Prostate gland (tissue), 2 donors: ENCODE data around the gene ADD1. TPM values are rescaled to one million over a fixed set of nuclear protein-coding genes. Genes with fewer than 3 reads are reported as not detected.
"Not testable (repeated sequence)": the region's sequence is repeated elsewhere in the genome, so short reads cannot be mapped to it uniquely, and the experiment has no call there.

Experiments
- DNase-seq: peaks from one replicate; pipeline ENCODE4 v3.0.0-alpha.2; 2019; ENCODE audit warnings: low spot score
- H3K27ac ChIP-seq, 2 donors: fragments of 200-600 bp; sonication (generic); 2 replicates each; pipeline ENCODE4 v1.5.1; 2017 to 2019
- H3K27me3 ChIP-seq: fragments of 200-600 bp; sonication (generic); replicated peaks from 2 replicates; pipeline ENCODE4 v1.5.1; 2019; ENCODE audit not compliant: insufficient read depth
- H3K36me3 ChIP-seq, 2 donors: fragments of 200-600 bp; sonication (generic); 1 replicate in 1 of 2; 2 replicates in 1 of 2; pipeline versions ENCODE4 v1.5.1 to v1.8.1; 2017 to 2019
- H3K4me1 ChIP-seq: fragments of 200-600 bp; sonication (generic); replicated peaks from 2 replicates; pipeline ENCODE4 v1.5.1; 2019
- H3K4me3 ChIP-seq, 2 donors: fragments of 200-600 bp; sonication (generic); 2 replicates each; pipeline ENCODE4 v1.5.1; 2017 to 2019
- H3K9me3 ChIP-seq: fragments of 200-600 bp; sonication (generic); 2 replicates; pipeline ENCODE4 v1.5.1; 2017
- CTCF ChIP-seq, 4 experiments: fragments of 200-600 bp in 2 of 4; fragments of 450-650 bp in 2 of 4; sonication (generic) in 2 of 4; IDR thresholded peaks; 1 replicate in 3 of 4; 2 replicates in 1 of 4; pipeline ENCODE4 v1.5.1; 2016 to 2019; ENCODE audit warnings: antibody characterized with exemption in 4 of 4, mild to moderate bottlenecking in 2 of 4, moderate library complexity in 2 of 4
- POLR2A ChIP-seq: fragments of 450-650 bp; IDR thresholded peaks from one replicate; pipeline ENCODE4 v1.6.1; 2016; ENCODE audit warnings: antibody characterized with exemption, mild to moderate bottlenecking
- POLR2AphosphoS5 ChIP-seq: sonication (generic); formaldehyde crosslinking; IDR thresholded peaks from one replicate; pipeline ENCODE4 v1.6.1; 2017; ENCODE audit warnings: antibody characterized with exemption
- WGBS: methylation state at CpG from one replicate; pipeline ENCODE4 v1.1.5; 2018; 5-methylcytosine and 5-hydroxymethylcytosine counted together
- intact Hi-C: fragments of 100-400 bp; cut with DNase I; formaldehyde crosslinking; loops from one replicate; pipeline ENCODE4 v1.14.2; 2022
- total RNA-seq, 2 donors: library from RNA; depleted of rRNA; stranded (reverse); fragments of >200 nt; gene quantifications; one replicate each; pipeline ENCODE4 v1.1.0, GENCODE V29; 2016

ADD1 gene
- total RNA-seq, 2 donors from 2014 or later: 164 to 321 TPM

GRCh38 chr4:2913168-2913567, 69.5 kb downstream of the ADD1 start:
- Histone ChIP-seq H3K27me3 (no peaks in the 10 kb centered on the region), H3K27ac (no peak overlapping the region), H3K9me3 (no peaks in the 10 kb centered on the region), H3K4me3 (no peak overlapping the region), H3K36me3 (peaks cover 0 to 10% of the 10 kb centered on the region in 2 donors), H3K4me1 (no peaks in the 10 kb centered on the region)
- no peak for DNase-seq
- TF ChIP-seq POLR2AphosphoS5 (no peak), CTCF (IDR thresholded peaks at IDR 0.05) (no peak), POLR2A (no peak)
- intact Hi-C loops: no loop called here
- WGBS: 93% methylated on average over 6 of the region's 6 CpGs

- no peak overlapping the region for H3K4me3 ChIP-seq
- intact Hi-C loops: no loop called here
- no peak for TF ChIP-seq POLR2A
- no peak for TF ChIP-seq CTCF (IDR thresholded peaks at IDR 0.05)
- no peak for TF ChIP-seq POLR2AphosphoS5
- no peak overlapping the region for H3K27ac ChIP-seq
- WGBS: 81% methylated on average over 16 of the region's 16 CpGs
- no peaks in the 10 kb centered on the region for H3K4me1 ChIP-seq
- H3K36me3 ChIP-seq: peaks cover 0 to 10% of the 10 kb centered on the region in 2 donors
- H3K27me3 ChIP-seq: no peaks in the 10 kb centered on the region
- no peaks in the 10 kb centered on the region for H3K9me3 ChIP-seq
- no peak for DNase-seq
Observed at GRCh38 chr4:2914256-2915126, 70.8 kb downstream of the ADD1 start.

GRCh38 chr4:2915789-2916188, 72.1 kb downstream of the ADD1 start:
- peaks cover 0 to 4% of the 10 kb centered on the region in 2 donors for H3K36me3 ChIP-seq
- WGBS: 89% methylated on average over 9 of the region's 9 CpGs
- no peak overlapping the region for H3K4me3 ChIP-seq
- no peak overlapping the region for H3K27ac ChIP-seq
- intact Hi-C loops: no loop called here
- no peak for TF ChIP-seq POLR2A
- no peak for TF ChIP-seq CTCF (IDR thresholded peaks at IDR 0.05)
- TF ChIP-seq POLR2AphosphoS5: no peak
- no peaks in the 10 kb centered on the region for H3K27me3 ChIP-seq
- no peaks in the 10 kb centered on the region for H3K9me3 ChIP-seq
- no peaks in the 10 kb centered on the region for H3K4me1 ChIP-seq
- DNase-seq: no peak

DNA sequence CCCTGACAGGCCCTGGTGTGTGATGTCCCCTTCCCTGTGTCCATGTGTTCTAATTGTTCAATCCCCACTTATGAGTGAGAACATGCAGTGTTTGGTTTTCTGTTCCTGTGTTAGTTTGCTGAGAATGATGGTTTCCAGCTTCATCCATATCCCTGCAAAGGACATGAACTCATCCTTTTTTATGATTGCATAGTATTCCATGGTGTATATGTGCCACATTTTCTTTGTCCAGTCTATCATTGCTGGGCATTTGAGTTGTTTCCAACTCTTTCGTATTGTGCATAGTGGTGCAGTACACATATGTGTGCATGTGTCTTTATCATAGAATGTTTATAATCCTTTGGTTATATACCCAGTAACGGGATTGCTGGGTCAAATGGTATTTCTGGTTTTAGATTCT, 73.1 kb downstream of the ADD1 start:
- H3K36me3 ChIP-seq, H3K27me3 ChIP-seq, H3K4me1 ChIP-seq, H3K27ac ChIP-seq, DNase-seq, intact Hi-C loops, H3K4me3 ChIP-seq, H3K9me3 ChIP-seq: not testable (repeated sequence)
- WGBS: 97% methylated on average over 2 of the region's 2 CpGs

- WGBS: 87% methylated on average over 2 of the region's 2 CpGs
- H3K36me3 ChIP-seq, intact Hi-C loops: not testable (repeated sequence)
Observed at GRCh38 chr4:2918300-2918699, 74.7 kb downstream of the ADD1 start.

DNA sequence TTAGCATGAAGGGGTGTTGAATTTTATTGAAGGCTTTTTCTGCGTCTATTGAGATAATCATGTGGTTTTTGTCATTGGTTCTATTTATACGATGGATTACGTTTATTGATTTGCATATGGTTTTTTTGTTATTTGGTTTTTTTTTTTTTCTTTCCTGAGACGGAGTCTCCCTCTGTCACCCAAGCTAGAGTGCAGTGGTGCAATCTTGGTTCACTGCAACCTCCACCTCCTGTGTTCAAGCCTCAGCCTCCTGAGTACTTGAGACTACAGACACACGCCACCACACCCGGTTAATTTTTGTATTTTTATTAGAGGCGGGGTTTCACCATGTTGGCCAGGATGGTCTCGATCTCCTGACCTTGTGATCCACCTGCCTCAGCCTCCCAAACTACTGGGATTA, 75.1 kb downstream of the ADD1 start:
- H3K4me1 ChIP-seq, H3K9me3 ChIP-seq, H3K27ac ChIP-seq, H3K27me3 ChIP-seq, intact Hi-C loops, H3K4me3 ChIP-seq, DNase-seq, H3K36me3 ChIP-seq: not testable (repeated sequence)
- 93% methylated on average over 8 of the region's 8 CpGs for WGBS

More at GRCh38 chr4:2918300-2918699, 74.7 kb downstream of the ADD1 start:
- H3K9me3 ChIP-seq, H3K4me1 ChIP-seq, H3K27me3 ChIP-seq, H3K4me3 ChIP-seq, DNase-seq, H3K27ac ChIP-seq: not testable (repeated sequence)

DNA sequence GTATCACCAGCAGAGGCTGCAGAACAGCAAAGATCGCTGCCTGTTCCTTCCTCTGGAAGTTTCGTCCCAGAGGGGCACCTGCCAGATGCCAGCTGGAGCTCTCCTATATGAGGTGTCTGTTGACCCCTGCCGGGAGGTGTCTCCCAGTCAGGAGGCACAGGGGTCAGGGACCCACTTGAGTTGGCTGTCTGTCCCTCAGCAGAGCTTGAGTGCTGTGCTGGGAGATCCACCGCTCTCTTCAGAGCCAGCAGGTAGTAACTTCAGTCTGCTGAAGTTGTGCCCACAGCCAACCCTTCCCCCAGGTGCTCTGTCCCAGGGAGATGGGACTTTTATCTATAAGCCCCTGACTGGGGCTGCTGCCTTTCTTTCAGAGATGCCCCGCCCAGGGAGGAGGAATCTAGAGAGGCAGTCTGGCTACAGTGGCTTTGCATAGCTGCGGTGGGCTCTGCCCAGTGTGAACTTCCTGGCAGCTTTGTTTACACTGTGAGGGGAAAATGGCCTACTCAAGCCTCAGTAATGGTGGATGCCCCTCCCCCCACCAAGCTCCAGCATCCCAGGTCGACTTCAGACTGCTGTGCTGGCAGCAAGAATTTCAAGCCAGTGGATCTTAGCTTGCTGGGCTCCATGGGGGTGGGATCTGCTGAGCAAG, 78.9 kb downstream of the ADD1 start:
- WGBS: 65% methylated on average over 7 of the region's 7 CpGs

More for the DNA sequence above, 78.9 kb downstream of the ADD1 start:
- H3K9me3 ChIP-seq, DNase-seq, H3K27me3 ChIP-seq, H3K4me3 ChIP-seq, H3K36me3 ChIP-seq, H3K4me1 ChIP-seq, intact Hi-C loops, H3K27ac ChIP-seq: not testable (repeated sequence)
